Keratinocyte (primary cell): ENCODE data around the gene PER2.

Experiments used
- CTCF ChIP-seq, 3 experiments: IDR thresholded peaks in 1 of 3; conservative IDR thresholded peaks in 1 of 3; optimal IDR thresholded peaks in 1 of 3; 2 replicates in 2 of 3; 3 replicates in 1 of 3; pipeline versions ENCODE3 to v1.5.1; 2011; ENCODE audit warnings: low read length in 3 of 3, mild to moderate bottlenecking in 3 of 3, moderate library complexity in 2 of 3, control low read depth in 1 of 3, inconsistent platforms in 1 of 3; ENCODE audit not compliant: insufficient read depth in 2 of 3; ENCODE audit errors: extremely low read depth in 1 of 3
- EZH2 ChIP-seq: IDR thresholded peaks from one replicate; pipeline ENCODE4 v1.6.1; 2012; ENCODE audit warnings: inconsistent platforms, mild to moderate bottlenecking, low read length, moderate library complexity

GRCh38 chr2:238280083-238280825, 8.2 kb downstream of the PER2 start:
- TF ChIP-seq CTCF (optimal IDR thresholded peaks at IDR 0.05 in 1 of 3, IDR thresholded peaks at IDR 0.05 in 1 of 3, conservative IDR thresholded peaks at IDR 0.05 in 1 of 3; ENCODE audit: extremely low read depth in 1 of 3, insufficient read depth in 2 of 3, low read length in 3 of 3) (no peak), EZH2 (no peak)
